Activated T-cell treated with anti-CD3 and anti-CD28 coated beads, Interleukin-2, amount 50 U/mL, for 1 hour (primary cell): ENCODE data around the gene CACNA2D3.

Source experiments
- DNase-seq: peaks from one replicate; pipeline ENCODE4 v3.0.0-alpha.2; 2020

The CACNA2D3 gene

DNA sequence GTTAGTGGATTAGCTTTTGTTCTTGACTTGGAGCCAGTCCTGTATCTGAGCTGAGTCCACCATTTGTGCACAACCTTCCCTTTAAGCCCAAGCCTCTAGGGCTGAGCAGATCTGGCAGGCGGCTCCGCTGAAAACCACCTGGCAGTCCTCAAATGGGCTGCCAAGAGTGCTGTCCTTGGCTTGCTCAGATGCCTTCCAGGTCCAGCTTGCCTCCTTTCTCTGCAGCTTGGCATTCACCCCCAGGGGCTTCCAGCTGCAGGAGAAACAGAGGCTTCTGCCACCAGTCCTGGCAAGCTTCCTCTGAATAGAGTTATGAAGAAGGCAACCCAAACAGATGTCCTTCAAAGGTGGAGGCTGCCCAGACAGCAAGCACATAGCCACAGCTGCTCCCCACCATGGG, 708.8 kb downstream of the CACNA2D3 start:
- no peak for DNase-seq

GRCh38 chr3:54832876-54833275, 710.5 kb downstream of the CACNA2D3 start:
- DNase-seq = no peak

GRCh38 chr3:54835701-54836100, 713.3 kb downstream of the CACNA2D3 start:
- DNase-seq = no peak

- DNase-seq = no peak
Measured at GRCh38 chr3:54836871-54837270, 714.5 kb downstream of the CACNA2D3 start.

DNA sequence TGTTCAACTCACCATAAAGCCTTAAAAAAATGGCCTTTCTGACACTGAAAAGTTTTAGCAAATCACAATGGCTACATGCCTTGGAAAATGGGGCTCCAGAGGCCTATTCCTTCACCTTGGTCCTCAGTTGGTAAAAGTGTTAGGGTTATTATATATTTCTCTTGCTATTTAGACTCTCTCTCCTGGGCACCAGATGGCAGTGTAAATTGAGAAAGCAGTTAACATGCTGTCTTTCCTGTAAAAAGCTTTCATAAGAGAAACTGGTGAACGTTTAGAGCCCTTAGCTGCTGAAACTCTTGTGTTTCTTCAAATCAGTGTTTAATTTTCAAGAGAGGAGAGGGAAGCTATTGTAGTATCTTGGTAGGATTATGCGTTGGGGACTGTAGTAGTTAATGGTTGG, 715.6 kb downstream of the CACNA2D3 start:
- no peak for DNase-seq

GRCh38 chr3:54841471-54841870, 719.1 kb downstream of the CACNA2D3 start:
- no peak for DNase-seq

- no peak for DNase-seq
Measured at GRCh38 chr3:54843352-54843751, 721.0 kb downstream of the CACNA2D3 start.

GRCh38 chr3:54844211-54844610, 721.9 kb downstream of the CACNA2D3 start:
- DNase-seq = no peak

DNA sequence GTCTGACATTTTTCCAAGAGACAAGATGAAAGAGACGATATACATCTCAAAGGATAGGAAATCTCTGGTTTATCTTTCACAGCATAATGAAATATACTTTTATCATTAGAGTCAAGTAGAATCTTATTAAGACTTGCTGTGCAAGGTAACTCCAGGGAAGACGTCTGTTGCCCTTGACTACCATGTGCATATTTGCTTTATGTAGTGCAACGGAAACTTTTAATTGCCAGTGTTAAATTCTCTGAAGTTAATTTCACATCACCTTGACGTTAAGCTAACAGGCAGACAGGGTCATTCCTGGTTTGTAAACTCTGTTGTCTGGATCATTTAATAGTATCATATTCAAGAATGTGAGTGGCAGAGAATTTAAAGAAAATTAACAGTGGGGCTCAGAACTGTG, 722.7 kb downstream of the CACNA2D3 start:
- DNase-seq = no peak

DNA sequence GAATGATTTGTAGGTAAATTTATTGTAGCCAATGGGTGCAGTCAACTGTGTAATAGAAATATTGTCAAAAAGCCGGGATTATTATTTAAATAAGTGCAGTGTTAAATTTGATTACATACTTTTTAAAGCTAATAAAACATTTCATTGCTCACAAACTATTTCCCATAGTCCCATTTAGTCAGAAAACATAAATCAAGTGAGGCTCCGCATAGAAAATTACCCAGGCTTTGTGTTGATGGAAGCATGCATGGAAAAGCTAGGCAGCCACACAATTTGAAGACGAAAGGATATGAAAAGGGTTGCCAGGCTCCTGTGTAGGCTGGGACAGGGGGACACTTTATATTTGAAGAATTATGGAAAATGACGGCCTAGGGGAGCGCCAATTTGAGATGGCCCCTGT, 723.2 kb downstream of the CACNA2D3 start:
- no peak for DNase-seq

DNA sequence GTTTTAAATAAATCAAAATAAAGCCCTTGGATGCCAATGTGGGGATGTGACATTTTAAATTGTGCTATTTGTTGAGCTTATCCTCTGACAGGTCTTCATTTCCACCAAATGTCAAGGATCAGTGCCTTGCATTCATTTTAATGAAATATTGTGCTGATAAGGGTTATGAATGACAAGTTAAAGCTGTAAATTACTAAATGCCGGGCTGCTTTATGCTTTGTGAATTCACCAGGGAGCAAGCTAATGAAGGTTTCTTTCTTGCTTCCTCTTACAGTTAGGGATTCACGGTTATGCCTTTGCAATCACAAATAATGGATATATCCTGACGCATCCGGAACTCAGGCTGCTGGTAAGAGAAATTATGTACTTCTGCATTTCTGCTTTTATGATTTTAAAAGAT, 723.8 kb downstream of the CACNA2D3 start:
- no peak for DNase-seq

- no peak for DNase-seq
Measured at GRCh38 chr3:54847361-54847760, 725.0 kb downstream of the CACNA2D3 start.

DNA sequence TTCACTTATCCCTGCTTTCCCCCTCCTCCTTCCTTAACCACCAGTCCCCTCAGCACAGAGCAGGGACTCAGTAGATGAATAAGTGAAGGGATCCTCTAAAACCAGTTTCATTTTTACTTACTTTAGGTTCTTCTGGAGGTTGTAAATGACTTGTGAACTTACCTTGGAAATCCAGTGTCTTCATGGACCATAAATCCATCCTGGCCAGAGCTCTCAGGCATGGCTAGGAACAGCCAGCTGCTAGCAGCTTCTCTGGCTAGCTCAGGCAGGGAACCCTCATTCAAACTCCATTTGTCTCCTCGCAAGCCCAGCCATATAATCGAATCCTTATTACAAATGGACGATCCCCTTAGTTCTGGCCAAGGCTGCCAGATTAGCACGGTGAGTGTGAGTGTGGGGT, 727.0 kb downstream of the CACNA2D3 start:
- no peak for DNase-seq

- DNase-seq = no peak
Measured at GRCh38 chr3:54850484-54851018, 728.2 kb downstream of the CACNA2D3 start.

- peak; percentile 22 for DNase-seq
Measured at GRCh38 chr3:54853573-54854404, 731.4 kb downstream of the CACNA2D3 start.

GRCh38 chr3:54856271-54856670, 733.9 kb downstream of the CACNA2D3 start:
- DNase-seq = no peak

- no peak for DNase-seq
Measured at GRCh38 chr3:54857343-54857742, 735.0 kb downstream of the CACNA2D3 start.

DNA sequence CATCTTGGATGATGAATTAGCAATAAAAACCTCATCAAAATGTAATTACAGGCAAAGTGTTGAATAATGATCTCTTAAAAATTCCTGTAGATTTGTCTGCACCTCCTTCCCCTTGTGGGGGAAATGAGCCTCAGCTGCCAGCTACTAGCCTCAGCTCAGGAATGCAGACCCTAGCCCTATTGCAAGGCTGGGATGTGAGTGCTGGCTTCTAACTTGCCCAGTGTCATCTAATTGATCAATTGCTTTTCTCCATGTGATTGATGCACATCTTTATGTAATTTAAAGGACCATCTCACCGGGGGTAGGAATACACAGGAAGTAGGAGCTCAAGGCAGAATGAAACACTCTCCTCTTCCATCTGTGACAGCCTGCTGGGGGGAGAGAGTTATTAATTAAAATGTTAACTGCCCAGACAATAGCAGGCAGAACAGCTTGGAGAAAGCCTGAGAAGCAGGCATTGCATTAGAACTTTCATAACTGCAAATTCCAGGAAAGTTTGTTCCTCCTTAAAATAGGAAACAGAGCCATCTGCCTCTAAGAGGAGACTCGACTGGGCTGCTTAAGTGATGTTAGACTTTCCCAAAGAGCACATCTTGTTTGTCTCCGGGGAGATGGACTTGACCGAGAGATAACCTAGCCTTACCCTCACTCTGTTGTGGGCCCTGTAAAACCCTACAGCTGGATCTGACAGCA, 735.9 kb downstream of the CACNA2D3 start:
- no peak for DNase-seq

- DNase-seq = no peak
Measured at GRCh38 chr3:54859184-54859583, 736.8 kb downstream of the CACNA2D3 start.

GRCh38 chr3:54861248-54862067, 739.1 kb downstream of the CACNA2D3 start:
- no peak for DNase-seq

DNA sequence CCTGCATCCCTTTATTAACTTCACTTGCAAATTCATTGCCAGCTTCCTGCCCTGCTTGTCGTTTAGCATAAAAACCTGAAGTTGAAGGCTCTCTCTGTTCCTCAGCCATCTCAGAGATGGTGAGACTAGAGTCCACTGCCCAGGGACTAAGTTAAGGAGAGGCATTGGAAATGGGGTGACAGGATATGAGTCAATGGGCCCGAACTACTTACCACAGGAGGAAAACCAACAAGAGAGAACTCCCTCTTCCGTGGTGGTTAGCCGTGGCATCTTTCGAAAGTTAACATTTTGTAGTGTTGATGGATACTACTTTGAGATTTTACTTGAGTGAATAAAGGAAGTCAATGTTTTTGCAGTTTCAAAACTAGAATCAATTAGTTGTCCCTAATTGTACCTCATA, 740.2 kb downstream of the CACNA2D3 start:
- DNase-seq = no peak

DNA sequence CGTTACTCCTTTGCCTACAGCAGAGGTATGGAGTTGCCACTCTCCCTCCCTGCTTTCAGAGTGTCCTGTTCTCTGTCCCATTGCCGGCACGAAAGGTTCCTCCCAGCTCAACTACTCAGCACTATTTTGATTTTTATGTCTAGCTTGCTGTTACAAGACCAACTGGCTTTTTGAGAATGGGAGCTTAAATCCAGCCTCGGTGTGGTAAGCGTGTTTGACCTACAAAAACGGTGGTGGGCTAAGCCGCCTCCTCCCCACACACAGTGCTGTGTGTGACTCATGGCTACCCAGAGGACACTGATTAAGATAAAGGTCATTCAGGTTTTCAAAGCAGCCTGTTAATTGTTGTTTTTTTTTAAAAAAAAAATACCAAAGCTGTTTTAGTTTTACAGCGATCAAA, 741.0 kb downstream of the CACNA2D3 start:
- DNase-seq = no peak

DNA sequence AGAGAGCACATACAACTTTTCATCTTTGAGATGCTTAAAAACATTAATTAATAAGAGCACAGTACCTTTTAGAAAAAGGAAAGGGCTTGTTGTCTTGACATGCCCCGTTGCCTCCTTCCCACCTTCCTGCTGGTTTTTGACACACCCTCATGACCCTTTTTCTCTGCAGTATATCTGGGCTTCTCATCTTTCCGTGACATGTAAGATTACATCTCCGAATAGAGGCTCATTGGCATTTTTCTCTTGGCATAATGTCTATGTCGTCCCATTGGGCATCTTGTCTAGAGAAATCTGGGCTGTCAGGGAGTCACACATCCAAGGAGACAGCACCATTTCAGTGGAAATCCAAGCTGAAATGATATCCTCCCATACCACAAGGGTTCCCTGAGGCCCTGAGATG, 741.4 kb downstream of the CACNA2D3 start:
- DNase-seq = no peak
